OCI-LY7 (cell line): ENCODE results near the gene PRKD1. TPM values are rescaled to one million over a fixed set of nuclear protein-coding genes. Genes with fewer than 3 reads are reported as not detected.

ENCODE experiments used
- BruUV-seq: library from RNA; stranded (reverse); fragments of 400-500 nt; replicated peaks from 2 replicates; lab custom pipeline; 2021; lab: Mats Ljungman, UMichigan
- CTCF ChIA-PET: fragments of 300-600 bp; sonication (Branson Sonifier 250); formaldehyde crosslinking; loops from one replicate; lab custom pipeline; 2022; ENCODE audit warnings: antibody characterized with exemption; ENCODE audit not compliant: unreplicated experiment; lab: Charles Lee
- POLR2A ChIA-PET: fragments of 300-600 bp; sonication (Branson Sonifier 250); formaldehyde crosslinking; loops from one replicate; lab custom pipeline; 2022; ENCODE audit warnings: antibody characterized with exemption; lab: Charles Lee
- DNase-seq: peaks from one replicate; pipeline ENCODE4 v3.0.0-alpha.2; 2015; ENCODE audit warnings: low spot score
- H2AFZ ChIP-seq: fragments of 200-600 bp; sonication (generic), shearing (Covaris generic); 2 replicates; pipeline ENCODE4 v1.6.1; 2014; ENCODE audit warnings: mild to moderate bottlenecking, antibody characterized with exemption, low read length, moderate library complexity
- H3K27ac ChIP-seq: fragments of 200-600 bp; sonication (generic); 2 replicates; pipeline ENCODE4 v1.5.1; 2014; ENCODE audit warnings: mixed run types, low read depth, mild to moderate bottlenecking, moderate library complexity, low read length, inconsistent platforms; ENCODE audit not compliant: poor library complexity, severe bottlenecking
- H3K36me3 ChIP-seq: fragments of 200-600 bp; sonication (generic); 2 replicates; pipeline ENCODE4 v1.6.1; 2014; ENCODE audit warnings: mild to moderate bottlenecking, antibody characterized with exemption, low read length, moderate library complexity, mixed read lengths; ENCODE audit not compliant: insufficient read depth
- H3K4me1 ChIP-seq: fragments of 200-600 bp; sonication (generic); 2 replicates; pipeline ENCODE4 v1.5.1; 2014; ENCODE audit warnings: mild to moderate bottlenecking, low read length; ENCODE audit not compliant: insufficient read depth, poor library complexity, severe bottlenecking
- H3K4me2 ChIP-seq: fragments of 200-600 bp; sonication (generic); 2 replicates; pipeline ENCODE4 v1.6.1; 2014; ENCODE audit warnings: mild to moderate bottlenecking, low read length
- H3K4me3 ChIP-seq: fragments of 200-600 bp; sonication (generic); 2 replicates; pipeline ENCODE4 v1.5.1; 2014; ENCODE audit warnings: mild to moderate bottlenecking, low read depth, low read length; ENCODE audit not compliant: poor library complexity, severe bottlenecking
- H3K79me2 ChIP-seq: fragments of 200-600 bp; sonication (generic); 2 replicates; pipeline ENCODE4 v1.6.1; 2016; ENCODE audit warnings: low read depth, mild to moderate bottlenecking, low read length, moderate library complexity, mixed read lengths; ENCODE audit not compliant: insufficient read depth
- H3K9me2 ChIP-seq: fragments of 200-600 bp; sonication (generic); 2 replicates; pipeline ENCODE4 v1.6.1; 2016; ENCODE audit warnings: mild to moderate bottlenecking, low read length, mixed read lengths; ENCODE audit not compliant: insufficient read depth
- H3K9me3 ChIP-seq: fragments of 200-600 bp; sonication (generic); 2 replicates; pipeline ENCODE4 v1.6.1; 2014; ENCODE audit warnings: mild to moderate bottlenecking, mixed run types, low read length, mixed read lengths
- H4K20me1 ChIP-seq: fragments of 200-600 bp; sonication (generic); 2 replicates; pipeline ENCODE4 v1.6.1; 2014; ENCODE audit warnings: mild to moderate bottlenecking, antibody characterized with exemption, low read length, moderate library complexity, mixed read lengths; ENCODE audit not compliant: insufficient read depth
- CTCF ChIP-seq: fragments of 200-600 bp; sonication (generic); conservative IDR thresholded peaks from 2 replicates; pipeline ENCODE4 v1.5.1; 2014; ENCODE audit warnings: mild to moderate bottlenecking, antibody characterized with exemption, low read length, moderate library complexity, mixed read lengths
- EZH2phosphoT487 ChIP-seq: fragments of 200-600 bp; sonication (generic); IDR thresholded peaks from 2 replicates; pipeline ENCODE4 v1.6.1; 2018; ENCODE audit warnings: low read depth, borderline replicate concordance, mild to moderate bottlenecking, mixed run types, antibody characterized with exemption, low read length, moderate library complexity, mixed read lengths
- intact Hi-C: fragments of 100-400 bp; cut with micrococcal nuclease; formaldehyde crosslinking; loops from one replicate; pipeline ENCODE4 v1.10.0; 2022; ENCODE audit not compliant: unreplicated experiment
- total RNA-seq, 2 experiments: library from RNA; depleted of rRNA in 1 of 2; stranded (reverse); fragments of >200 nt in 1 of 2; shearing (Covaris generic) in 1 of 2; gene quantifications; 2 replicates each; pipeline ENCODE4 v1.2.3, GENCODE V29; 2014 to 2022

The PRKD1 gene
- total RNA-seq, 2 experiments from 2014 or later, result not detected

- CTCF ChIA-PET, result no interaction called here
- Histone ChIP-seq H4K20me1 (no peaks in the 10 kb centered on the region), H3K4me1 (no peaks in the 10 kb centered on the region), H3K4me2 (no peak overlapping the region), H3K36me3 (no peaks in the 10 kb centered on the region), H3K4me3 (no peak overlapping the region), H3K9me3 (no peaks in the 10 kb centered on the region), H3K9me2 (no peaks in the 10 kb centered on the region), H3K79me2 (no peaks in the 10 kb centered on the region), H3K27ac (no peak overlapping the region), H2AFZ (no peak overlapping the region)
- BruUV-seq, result no TSS peak
- POLR2A ChIA-PET, result no interaction called here
- DNase-seq, result no peak
- TF ChIP-seq CTCF (no peak), EZH2phosphoT487 (no peak)
- intact Hi-C loops, result no loop called here
Observed at GRCh38 chr14:29754134-29754533, 173.5 kb downstream of the PRKD1 start.

- intact Hi-C loops, result no loop called here
- Histone ChIP-seq H3K4me3 (no peak overlapping the region), H3K9me3 (no peaks in the 10 kb centered on the region), H3K9me2 (no peaks in the 10 kb centered on the region), H3K36me3 (no peaks in the 10 kb centered on the region), H3K4me1 (no peaks in the 10 kb centered on the region), H3K27ac (no peak overlapping the region), H3K79me2 (no peaks in the 10 kb centered on the region), H4K20me1 (no peaks in the 10 kb centered on the region), H2AFZ (no peak overlapping the region), H3K4me2 (no peak overlapping the region)
- BruUV-seq, result no TSS peak
- TF ChIP-seq CTCF, result no peak
- no peak for TF ChIP-seq EZH2phosphoT487
- POLR2A ChIA-PET, result interaction anchor here (0.5 kb wide), 1 partner anchor 153 kb away, joined by 4 read pairs; no protein-coding TSS in a partner anchor
- no peak for DNase-seq
- CTCF ChIA-PET, result no interaction called here
Observed at GRCh38 chr14:29752221-29752923, 175.3 kb downstream of the PRKD1 start.

DNA sequence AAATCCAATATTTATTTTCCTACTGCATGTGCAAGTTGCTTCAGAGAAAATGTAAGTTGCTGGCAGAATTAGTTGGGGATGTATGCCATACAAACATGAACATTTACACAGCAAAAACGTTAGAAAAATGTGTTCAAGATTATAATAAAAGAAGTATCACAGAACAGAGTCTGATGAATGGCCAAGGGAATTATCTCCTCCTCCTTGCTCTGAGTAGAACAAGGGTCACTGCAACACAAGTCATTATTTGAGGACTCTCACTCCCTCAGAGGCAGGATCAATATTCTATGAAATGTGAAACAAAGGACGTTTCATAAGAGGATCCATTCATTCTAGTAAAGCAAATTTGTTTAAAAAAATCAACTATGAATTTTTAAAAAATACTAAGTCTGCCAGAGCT, 177.8 kb downstream of the PRKD1 start:
- DNase-seq, result no peak
- H3K79me2 ChIP-seq, result no peaks in the 10 kb centered on the region
- H3K4me3 ChIP-seq, result no peak overlapping the region
- H2AFZ ChIP-seq, result no peak overlapping the region
- CTCF ChIA-PET, result interaction anchor here (0.6 kb wide), 1 partner anchor 13 kb away, joined by 3 read pairs; no protein-coding TSS in a partner anchor
- no peak overlapping the region for H3K4me2 ChIP-seq
- no peak for TF ChIP-seq EZH2phosphoT487
- TF ChIP-seq CTCF, result no peak
- intact Hi-C loops, result no loop called here
- H3K4me1 ChIP-seq, result no peaks in the 10 kb centered on the region
- no TSS peak for BruUV-seq
- H3K27ac ChIP-seq, result no peak overlapping the region
- H3K9me3 ChIP-seq, result no peaks in the 10 kb centered on the region
- no peaks in the 10 kb centered on the region for H3K9me2 ChIP-seq
- no peaks in the 10 kb centered on the region for H4K20me1 ChIP-seq
- POLR2A ChIA-PET, result no interaction called here
- no peaks in the 10 kb centered on the region for H3K36me3 ChIP-seq
